ENCODE results near the gene DIS3L2. TPM values are rescaled to one million over a fixed set of nuclear protein-coding genes. Genes with fewer than 3 reads are reported as not detected.

DIS3L2 gene
- total and polyA plus RNA-seq, 2 of the 8 experiments (the other 6 are each of a cell fraction or from before 2014, with no cell fraction given) = 11.5 to 21.6 TPM

- TF ChIP-seq, protein P1, sequence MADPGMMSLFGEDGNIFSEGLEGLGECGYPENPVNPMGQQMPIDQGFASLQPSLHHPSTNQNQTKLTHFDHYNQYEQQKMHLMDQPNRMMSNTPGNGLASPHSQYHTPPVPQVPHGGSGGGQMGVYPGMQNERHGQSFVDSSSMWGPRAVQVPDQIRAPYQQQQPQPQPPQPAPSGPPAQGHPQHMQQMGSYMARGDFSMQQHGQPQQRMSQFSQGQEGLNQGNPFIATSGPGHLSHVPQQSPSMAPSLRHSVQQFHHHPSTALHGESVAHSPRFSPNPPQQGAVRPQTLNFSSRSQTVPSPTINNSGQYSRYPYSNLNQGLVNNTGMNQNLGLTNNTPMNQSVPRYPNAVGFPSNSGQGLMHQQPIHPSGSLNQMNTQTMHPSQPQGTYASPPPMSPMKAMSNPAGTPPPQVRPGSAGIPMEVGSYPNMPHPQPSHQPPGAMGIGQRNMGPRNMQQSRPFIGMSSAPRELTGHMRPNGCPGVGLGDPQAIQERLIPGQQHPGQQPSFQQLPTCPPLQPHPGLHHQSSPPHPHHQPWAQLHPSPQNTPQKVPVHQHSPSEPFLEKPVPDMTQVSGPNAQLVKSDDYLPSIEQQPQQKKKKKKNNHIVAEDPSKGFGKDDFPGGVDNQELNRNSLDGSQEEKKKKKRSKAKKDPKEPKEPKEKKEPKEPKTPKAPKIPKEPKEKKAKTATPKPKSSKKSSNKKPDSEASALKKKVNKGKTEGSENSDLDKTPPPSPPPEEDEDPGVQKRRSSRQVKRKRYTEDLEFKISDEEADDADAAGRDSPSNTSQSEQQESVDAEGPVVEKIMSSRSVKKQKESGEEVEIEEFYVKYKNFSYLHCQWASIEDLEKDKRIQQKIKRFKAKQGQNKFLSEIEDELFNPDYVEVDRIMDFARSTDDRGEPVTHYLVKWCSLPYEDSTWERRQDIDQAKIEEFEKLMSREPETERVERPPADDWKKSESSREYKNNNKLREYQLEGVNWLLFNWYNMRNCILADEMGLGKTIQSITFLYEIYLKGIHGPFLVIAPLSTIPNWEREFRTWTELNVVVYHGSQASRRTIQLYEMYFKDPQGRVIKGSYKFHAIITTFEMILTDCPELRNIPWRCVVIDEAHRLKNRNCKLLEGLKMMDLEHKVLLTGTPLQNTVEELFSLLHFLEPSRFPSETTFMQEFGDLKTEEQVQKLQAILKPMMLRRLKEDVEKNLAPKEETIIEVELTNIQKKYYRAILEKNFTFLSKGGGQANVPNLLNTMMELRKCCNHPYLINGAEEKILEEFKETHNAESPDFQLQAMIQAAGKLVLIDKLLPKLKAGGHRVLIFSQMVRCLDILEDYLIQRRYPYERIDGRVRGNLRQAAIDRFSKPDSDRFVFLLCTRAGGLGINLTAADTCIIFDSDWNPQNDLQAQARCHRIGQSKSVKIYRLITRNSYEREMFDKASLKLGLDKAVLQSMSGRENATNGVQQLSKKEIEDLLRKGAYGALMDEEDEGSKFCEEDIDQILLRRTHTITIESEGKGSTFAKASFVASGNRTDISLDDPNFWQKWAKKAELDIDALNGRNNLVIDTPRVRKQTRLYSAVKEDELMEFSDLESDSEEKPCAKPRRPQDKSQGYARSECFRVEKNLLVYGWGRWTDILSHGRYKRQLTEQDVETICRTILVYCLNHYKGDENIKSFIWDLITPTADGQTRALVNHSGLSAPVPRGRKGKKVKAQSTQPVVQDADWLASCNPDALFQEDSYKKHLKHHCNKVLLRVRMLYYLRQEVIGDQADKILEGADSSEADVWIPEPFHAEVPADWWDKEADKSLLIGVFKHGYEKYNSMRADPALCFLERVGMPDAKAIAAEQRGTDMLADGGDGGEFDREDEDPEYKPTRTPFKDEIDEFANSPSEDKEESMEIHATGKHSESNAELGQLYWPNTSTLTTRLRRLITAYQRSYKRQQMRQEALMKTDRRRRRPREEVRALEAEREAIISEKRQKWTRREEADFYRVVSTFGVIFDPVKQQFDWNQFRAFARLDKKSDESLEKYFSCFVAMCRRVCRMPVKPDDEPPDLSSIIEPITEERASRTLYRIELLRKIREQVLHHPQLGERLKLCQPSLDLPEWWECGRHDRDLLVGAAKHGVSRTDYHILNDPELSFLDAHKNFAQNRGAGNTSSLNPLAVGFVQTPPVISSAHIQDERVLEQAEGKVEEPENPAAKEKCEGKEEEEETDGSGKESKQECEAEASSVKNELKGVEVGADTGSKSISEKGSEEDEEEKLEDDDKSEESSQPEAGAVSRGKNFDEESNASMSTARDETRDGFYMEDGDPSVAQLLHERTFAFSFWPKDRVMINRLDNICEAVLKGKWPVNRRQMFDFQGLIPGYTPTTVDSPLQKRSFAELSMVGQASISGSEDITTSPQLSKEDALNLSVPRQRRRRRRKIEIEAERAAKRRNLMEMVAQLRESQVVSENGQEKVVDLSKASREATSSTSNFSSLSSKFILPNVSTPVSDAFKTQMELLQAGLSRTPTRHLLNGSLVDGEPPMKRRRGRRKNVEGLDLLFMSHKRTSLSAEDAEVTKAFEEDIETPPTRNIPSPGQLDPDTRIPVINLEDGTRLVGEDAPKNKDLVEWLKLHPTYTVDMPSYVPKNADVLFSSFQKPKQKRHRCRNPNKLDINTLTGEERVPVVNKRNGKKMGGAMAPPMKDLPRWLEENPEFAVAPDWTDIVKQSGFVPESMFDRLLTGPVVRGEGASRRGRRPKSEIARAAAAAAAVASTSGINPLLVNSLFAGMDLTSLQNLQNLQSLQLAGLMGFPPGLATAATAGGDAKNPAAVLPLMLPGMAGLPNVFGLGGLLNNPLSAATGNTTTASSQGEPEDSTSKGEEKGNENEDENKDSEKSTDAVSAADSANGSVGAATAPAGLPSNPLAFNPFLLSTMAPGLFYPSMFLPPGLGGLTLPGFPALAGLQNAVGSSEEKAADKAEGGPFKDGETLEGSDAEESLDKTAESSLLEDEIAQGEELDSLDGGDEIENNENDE (IDR thresholded peaks at IDR 0.05; ENCODE audit: insufficient replicate concordance, low read length) = no peak
- TF ChIP-seq GTF2F1 (IDR thresholded peaks at IDR 0.05; ENCODE audit: borderline replicate concordance, low read depth, low read length) (no peak), SIX5 (IDR thresholded peaks at IDR 0.05; ENCODE audit: low read depth, low read length) (no peak), RNF2 (IDR thresholded peaks at IDR 0.05; ENCODE audit: borderline replicate concordance, low read depth, low read length, missing control alignments, poor library complexity, severe bottlenecking) (no peak), RAD21 (IDR thresholded peaks at IDR 0.05 in 1 of 2, conservative IDR thresholded peaks at IDR 0.05 in 1 of 2; ENCODE audit: low read depth in 2 of 2, low read length in 2 of 2) (peak; percentile 78 to 82)
These were observed 365.9 kb downstream of the DIS3L2 start (continued) for GRCh38 chr2:232327105-232328031.

Data from H1 (cell line).